Head of caudate nucleus (tissue), 42 donors: ENCODE results near the gene ST6GALNAC6.
A peak's percentile ranks its signal among the peaks of the same experiment; 100 is the strongest.

Experiments
- DNase-seq, 42 donors: peaks; one replicate each; pipeline versions ENCODE4 v3.0.0 to v3.0.0-alpha.2; 2020 to 2021; ENCODE audit warnings: mixed read lengths in 7 of 42
- intact Hi-C: fragments of 100-400 bp; cut with DNase I; formaldehyde crosslinking; loops from one replicate; pipeline ENCODE4 v1.15.0; 2022

ST6GALNAC6 gene

DNA sequence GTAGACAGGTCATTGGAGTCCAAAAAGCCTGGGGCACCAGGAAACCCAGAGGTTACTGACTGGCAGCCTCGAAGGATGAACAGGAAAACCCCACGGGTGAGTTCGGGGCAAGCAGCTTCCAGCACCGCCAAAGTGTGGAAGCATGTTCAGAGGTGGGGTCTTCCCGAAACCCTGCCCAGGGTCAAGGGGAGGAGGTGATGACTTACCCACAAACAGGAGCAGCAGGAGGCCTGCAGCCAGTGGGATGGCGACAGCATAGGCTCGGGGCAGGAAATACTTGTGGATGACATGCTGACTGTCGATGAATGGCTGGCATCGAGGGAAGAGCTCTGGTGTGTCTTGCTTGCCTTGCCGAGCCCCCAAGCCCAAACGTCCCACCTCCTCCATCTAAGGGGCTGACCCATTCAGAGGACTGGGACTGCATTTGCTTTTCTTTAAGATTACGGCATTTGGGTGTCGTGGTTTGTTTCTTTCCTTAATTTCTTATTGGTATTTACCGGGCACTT lies 37.0 kb upstream of the ST6GALNAC6 start:
- DNase-seq: no peak
- intact Hi-C loops: no loop called here

DNA sequence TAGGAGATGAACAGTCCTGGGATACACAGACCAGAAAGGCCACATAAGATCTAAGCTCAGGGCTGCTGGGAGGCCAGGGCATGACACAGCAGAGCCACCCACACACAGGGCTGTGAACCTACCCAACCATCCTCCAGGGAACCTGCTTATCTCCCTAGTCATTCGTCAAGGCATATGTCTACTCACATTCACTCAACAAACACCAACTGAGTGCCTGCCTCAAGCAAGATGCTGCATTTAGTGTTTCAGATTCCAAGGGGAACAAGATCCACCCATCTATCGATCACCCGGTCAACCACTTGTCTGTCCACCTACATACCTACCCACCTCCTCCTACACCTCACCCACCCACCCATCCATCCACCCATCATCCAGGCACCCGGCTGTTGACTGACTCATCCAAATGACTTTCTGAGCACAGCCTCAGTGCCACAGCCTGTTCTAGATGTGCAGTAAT lies 36.4 kb upstream of the ST6GALNAC6 start:
- intact Hi-C loops: no loop called here
- peak in 23 of 42 donors; percentile 32 to 79 (median 62) for DNase-seq

DNA sequence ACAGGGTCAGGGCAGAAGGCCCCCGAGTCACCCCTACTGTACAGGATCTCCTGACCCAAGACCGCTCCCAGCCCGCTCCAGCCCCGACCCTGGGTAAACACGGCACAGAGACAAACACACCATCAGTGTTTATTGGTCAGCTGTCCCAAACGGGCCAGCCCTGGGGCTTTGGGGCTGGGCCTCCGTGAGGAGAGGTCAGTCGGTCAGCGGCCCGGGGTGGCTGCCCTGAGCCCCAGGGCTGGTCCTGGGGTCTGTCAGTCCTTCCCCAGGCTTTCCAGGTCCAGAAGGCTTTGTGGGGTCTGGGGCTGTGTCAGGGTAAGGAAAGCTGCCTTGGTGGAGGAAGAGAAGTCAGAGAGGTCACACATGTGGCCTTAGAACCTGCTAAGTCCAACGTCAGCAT lies 35.6 kb upstream of the ST6GALNAC6 start:
- intact Hi-C loops: no loop called here
- DNase-seq: no peak

DNA sequence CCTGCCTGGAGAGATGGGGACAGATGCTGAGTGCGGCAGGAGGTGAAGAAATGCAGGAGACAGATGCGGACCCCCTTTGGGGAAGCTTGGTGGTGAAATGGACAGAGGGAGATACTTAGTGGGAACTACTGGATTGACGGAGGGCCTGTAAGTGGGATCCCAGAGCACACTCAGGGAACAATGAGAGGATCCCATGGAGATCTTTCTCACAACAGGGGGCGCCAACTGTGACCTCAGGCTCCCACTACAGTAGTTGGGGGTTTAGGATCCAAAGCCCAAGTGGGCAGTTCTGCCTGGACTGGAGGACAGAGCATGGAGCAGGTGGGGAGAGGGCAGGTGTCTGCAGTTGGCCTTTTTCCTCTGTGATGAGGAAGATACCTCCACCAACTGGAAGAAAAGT lies 34.8 kb upstream of the ST6GALNAC6 start:
- intact Hi-C loops: no loop called here
- no peak for DNase-seq

DNA sequence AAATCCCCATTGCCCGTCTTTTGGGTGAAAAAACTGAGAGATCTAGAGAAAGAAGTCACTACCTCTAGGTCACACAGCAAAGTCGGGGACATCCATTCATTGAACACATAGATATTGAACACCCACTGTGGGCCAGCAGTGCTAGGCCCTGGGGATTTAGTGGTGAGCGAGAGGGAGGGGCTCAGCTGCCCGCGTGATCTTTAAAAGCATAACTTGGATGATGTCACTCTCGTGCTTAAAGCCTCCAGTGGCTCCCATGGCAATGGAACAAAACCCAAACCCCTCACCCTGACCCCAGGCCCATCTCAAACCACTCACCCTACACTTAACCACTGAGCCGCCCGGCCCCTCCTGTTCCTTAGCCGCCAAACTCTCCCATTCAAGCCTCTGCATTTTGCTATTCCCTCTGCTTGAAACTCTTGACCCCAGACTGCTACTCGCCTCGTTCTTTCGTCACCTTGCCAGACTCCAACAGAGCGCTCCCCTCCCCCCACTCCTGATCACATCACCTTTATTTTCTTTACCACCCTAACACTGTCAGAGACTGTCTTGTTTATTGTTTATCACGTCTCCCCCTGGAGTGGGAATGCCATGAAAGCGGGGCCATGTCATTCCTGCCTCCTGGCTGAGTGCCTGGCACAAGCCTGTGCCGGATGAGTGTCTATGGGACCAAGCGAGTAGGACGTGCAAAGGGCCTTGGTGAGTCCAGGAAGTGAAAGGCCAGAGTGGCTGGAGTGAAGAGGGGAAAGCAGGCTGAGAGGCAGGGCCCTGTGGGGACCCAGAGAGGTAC lies 31.9 kb upstream of the ST6GALNAC6 start:
- DNase-seq: peak in 2 of 42 donors; percentile 16 to 46
- intact Hi-C loops: no loop called here

DNA sequence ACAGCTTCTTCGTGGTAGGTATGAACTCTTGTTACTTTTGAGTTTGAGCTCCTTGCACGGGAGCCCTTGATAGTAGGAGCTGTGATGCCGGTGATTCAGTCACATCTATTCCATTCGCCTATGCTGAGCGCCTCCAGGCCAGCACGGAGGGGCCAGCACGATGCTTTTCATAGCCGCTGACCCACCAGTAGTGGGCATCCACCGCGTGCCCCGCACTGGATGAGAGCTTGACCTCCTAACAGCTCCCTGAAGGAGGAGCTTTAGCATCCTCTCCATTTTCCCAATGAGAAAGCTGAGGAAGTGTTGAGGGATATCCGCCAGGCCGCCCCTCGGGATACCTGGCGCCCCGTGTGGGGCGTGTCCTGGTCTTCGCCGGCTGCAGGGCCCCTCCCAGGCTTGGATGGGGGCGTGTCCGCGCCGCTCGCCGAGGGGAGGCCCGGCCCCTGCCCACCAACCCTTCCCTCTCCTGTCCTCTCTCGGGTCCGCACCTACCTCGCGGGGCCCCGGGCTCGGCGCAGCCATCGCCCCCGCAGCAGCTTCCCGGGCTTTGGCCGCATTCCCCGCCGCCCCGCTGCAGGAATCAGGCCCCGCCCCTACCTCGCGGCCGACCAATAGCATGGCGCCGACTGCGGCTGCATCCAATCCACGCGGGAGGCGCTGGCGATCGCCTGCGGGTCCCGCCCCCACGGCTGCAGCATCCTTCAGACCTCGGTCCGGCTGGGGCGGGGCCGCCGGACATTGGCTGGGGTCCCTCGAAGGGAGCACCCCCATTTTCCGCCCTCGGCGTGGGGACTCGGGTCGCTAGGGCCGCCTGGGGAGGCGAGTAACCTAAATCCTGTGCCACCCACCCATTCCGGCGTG lies 31.1 kb upstream of the ST6GALNAC6 start, which contains the start of gene PIP5KL1:
Gene PIP5KL1, minus strand, starts transcription at position 547 of the 861 bp plus-strand sequence. Its CDS starts 25 bp downstream, at position 522.
- peak; percentile 74 to 95 (median 90) for DNase-seq
- intact Hi-C loops: no loop called here

DNA sequence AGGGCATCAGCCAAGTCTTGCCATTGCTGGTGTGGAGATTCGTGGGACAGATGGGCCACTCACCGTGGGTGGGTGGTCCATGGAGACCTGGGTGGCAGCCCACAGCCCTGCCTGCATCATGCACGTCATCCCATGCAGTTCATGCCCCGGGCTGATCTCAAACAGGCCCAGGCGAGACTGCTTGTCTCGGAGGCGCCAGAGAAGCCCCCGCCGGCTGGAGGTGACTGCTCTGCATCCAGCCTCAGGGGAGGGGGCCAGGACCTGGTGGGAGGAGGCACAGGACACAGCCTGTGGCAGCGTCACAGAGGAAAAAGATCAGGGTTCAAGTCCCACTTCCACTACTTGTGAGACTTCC lies 30.2 kb upstream of the ST6GALNAC6 start:
- intact Hi-C loops: loop anchor here (10.0 kb wide), 1 partner anchor 425 kb away; no protein-coding TSS in a partner anchor
- DNase-seq: no peak

DNA sequence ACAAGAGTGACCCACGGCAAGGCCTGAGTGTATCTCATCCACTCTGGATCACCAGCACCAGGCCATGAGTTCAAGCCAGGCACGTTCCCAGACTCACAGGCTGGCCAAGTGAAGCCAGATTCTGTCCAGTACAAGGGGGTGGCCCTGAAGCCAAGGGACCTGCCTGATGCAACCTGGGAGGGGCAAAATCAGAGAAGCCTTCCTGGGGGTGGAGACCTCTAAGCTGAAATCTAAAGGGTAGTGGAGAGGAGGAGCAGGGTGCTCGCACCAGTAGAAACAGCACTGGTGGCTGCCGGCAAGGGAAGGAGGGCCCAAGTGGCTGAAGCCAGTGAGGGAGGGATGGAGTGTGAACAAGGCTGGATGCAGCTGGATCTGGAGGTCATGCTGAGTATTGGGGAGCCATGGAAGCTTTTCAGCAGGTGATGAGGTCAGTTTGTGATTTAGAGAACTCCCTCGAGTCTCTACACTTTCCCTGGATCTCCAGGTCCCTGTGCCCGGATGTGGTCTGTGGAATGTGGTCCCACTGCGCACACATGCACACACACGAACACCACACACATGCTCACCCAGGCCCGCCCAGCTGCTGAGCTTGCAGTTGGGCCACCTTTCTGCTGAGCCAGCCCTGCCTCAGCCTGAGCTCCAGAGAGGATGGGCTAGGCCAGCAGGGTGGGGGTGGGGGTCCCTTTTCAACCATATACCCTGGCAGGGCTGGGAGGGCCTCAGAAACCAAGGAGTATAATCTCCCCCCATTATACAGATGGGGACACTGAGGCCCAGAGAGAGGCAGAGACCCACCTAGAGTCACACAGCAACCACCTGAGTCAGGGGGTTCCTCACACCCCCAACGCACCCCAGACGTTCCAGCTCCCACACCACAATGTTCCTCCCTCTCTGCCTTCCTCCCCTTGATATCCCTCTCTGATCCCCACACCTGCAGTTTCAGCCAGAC lies 29.5 kb upstream of the ST6GALNAC6 start:
- intact Hi-C loops: loop anchor here (10.0 kb wide), 1 partner anchor 424 kb away; no protein-coding TSS in a partner anchor
- no peak for DNase-seq

DNA sequence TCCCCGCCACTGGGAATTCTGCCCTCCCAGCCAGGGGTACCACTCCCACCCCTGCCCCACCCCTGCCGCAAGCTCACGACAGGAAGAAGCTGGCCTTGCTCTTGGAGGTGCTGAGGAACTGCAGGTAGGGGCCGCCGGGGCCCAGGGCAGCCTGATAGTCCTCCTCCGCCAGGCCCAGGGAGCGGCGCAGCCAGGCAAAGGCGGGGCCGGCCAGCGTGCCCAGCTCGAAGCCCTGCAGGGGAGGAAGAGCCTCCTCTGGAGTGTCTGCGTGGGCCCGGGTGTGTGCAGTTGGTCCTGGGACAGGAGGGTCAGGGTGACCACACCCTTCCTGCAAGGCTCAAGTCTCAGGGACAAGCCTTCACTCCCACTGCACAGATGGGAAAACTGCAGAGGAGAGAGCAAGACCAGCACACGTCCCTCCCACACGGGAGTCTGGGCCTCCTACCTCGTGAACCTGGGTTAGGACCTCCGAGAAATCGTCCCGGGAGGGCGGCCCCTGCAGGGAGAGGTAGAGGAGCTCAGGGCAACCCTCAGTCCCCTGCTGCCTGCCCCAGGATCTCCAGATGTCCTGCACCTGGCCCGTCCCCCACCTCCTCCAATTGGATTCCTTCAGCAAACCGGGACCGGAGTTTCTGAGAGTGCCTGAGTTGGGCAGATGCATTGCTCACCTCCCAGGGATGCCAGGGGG lies 28.7 kb upstream of the ST6GALNAC6 start:
- intact Hi-C loops: loop anchor here (10.0 kb wide), 1 partner anchor 423 kb away; no protein-coding TSS in a partner anchor
- no peak for DNase-seq

DNA sequence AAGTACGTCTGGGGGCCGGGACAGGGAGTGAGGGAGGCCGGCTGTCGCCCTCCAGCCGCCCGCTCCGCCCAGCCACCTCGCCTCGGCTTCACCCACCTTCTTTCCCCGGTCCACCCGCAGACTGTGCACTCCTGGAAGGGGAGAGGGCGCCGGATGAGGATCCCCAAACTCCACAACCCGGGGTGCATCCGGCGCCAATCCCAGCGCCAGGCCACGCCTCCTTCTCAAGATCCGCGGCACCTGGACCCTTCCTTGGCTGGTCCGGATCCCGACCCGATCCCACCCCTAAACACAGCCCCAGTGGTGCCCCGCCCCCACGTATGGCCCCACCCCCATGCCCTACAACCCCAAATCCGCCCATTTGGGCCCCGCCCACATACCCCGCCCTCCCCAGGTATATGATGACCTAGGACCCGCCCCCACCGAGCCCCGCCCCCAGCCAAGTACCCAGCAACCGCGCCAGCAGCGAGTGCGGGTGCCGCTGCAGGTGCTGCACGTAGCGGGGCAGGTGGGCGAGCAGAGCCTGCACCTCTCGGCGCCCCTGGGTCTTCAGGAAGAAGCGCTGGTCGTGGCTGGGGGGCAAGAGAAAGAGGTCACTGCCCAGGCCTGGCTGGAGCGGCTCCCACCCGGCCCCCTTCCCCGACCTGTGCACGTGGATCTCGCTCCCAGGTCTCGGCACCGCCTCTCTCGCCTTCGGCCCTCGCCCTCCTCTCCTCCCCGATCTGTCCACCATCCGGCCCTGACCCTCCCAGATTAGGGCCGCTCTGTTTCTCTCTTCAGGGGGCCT lies 28.0 kb upstream of the ST6GALNAC6 start:
- no peak for DNase-seq
- intact Hi-C loops: loop anchor here (10.0 kb wide), 1 partner anchor 423 kb away; no protein-coding TSS in a partner anchor

DNA sequence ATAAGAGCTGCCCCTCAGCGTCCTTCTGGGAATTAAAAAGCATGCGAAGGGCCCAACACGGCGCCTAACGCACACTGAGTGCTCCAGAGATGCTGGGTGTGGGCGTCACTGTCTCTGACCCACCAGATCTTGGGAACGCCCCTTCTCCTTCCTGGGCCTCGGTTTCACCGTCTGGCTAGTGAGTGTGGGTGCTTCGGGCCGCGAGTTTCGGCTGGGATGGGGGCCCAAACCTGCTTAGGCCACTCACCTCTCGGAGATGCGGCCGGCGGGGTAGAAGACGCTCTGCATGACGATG lies 27.4 kb upstream of the ST6GALNAC6 start:
- intact Hi-C loops: loop anchor here (10.0 kb wide), 1 partner anchor 422 kb away; no protein-coding TSS in a partner anchor
- no peak for DNase-seq

DNA sequence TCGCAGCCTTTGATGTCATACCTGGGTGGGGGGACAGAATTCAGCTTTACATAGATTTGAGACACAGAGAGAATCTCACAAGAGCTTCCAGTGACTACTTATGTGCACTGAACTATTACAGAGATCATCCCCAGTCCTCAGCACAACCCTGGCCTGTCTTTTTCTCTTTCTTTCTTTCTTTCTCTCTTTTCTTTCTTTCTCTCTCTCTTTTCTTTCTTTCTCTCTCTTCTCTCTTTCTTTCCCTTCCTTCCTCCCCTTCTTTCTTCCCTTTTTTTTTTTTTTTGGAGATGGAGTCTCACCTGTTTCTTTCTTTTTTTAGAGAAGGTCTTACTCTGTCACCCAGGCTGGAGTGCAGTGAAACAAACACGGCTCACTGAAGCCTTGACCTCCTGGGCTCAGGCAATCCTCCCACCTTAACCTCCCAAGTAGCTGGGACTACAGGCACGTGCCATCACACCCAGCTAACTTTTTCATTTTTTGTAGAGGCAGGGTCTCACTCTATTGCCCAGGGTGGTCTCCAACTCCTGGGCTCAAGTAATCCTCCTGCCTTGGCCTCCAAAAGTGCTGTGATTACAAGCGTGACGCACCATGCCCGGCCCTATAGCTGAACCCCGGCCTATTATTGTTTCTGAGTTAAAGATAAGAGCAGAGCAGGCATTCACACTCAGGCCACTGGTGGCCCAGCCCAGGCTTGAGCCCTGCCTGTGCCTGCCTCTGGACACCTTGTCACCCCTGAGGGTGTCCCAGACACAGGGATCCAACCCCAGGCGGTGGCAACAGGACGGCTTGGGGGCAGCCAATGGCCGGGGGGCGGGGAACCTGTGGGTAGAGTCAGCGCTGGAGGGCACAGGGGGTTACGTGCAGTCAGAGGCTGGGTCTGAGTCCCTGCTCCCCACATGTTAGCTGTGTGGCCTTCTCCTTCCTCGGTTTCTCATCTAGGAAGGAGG lies 26.8 kb upstream of the ST6GALNAC6 start:
- intact Hi-C loops: loop anchor here (10.0 kb wide), 1 partner anchor 421 kb away; no protein-coding TSS in a partner anchor

DNA sequence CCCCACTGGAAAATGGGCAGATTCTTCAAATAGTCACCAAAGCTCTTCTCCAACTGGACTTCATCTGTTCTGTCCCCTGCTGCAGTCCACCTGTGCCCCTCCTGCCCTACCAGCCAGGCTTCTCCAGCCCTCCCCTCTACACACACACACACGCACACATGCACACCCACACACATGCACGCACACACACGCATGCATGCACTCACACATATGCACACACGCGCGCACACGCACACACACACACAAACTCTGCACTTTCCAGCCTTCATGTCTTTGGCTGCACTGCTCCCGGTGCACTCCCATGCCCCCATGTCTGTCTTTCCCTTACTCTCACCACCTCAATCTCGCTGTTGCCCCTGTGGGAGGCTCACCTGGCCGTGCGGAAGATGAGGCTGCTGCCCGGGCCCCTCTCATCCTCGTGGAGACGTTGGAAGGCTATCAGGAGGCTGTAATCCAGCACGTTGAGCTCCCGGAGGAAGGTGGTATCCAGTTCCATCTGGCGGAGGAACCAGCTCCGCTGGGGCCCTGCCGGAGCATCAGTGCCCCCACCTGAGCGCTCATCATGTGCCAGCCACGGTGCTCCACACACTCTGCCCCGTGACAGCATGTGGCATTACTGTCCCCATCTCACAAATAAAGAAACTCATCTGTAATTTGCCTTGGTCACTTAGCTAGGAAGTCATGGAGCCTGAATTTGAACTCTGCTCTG lies 25.5 kb upstream of the ST6GALNAC6 start:
- intact Hi-C loops: loop anchor here (10.0 kb wide), 1 partner anchor 420 kb away; no protein-coding TSS in a partner anchor
- no peak for DNase-seq

More for the DNA sequence above, 26.8 kb upstream of the ST6GALNAC6 start:
- DNase-seq: no peak

DNA sequence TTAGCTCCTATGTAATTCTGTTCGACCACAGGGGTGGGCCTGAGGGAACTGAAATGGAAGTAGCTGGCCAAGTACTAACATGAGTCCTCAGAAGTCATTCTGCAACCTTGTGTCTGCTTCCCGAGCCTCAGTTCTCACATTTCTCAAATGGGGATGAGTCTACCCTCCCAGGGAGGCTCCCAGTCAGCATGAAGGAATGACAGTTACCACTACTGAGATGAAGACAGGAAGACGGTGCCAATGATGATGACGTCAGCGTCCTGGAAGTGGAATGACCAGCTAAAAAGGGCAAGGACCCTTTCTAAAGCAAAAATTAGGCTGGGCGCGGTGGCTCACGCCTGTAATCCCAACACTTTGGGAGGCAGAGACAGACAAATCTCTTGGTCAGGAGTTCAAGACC lies 24.4 kb upstream of the ST6GALNAC6 start:
- intact Hi-C loops: loop anchor here (10.0 kb wide), 1 partner anchor 419 kb away; no protein-coding TSS in a partner anchor

DNA sequence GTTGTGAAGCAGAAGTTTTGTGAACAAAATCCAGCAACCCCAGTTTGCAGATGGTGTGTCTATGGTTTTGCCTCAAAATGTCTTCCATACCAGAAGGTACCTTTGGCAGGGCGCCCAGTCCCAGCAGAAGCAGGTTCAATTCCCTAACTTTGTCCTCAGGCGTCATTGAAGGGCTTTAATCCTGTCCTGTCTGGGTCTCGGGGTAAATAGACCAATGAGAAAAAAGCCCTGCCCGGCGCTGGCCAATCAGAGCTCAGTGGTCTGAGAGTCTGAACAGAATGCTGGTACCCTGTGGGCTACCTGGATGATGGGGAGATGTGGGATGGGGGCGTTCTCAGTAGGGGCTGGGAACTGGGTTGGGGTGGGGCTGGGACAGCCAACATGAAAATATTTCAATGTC lies 23.6 kb upstream of the ST6GALNAC6 start:
- intact Hi-C loops: loop anchor here (10.0 kb wide), 1 partner anchor 418 kb away; no protein-coding TSS in a partner anchor
- DNase-seq: no peak

More for the DNA sequence above, 24.4 kb upstream of the ST6GALNAC6 start:
- DNase-seq: no peak
